HG03457 (cell line): ENCODE results near the gene SLIT3.
A peak's percentile ranks its signal among the peaks of the same experiment; 100 is the strongest.

Source experiments
- ATAC-seq: cut with Tn5 transposase; IDR thresholded peaks from one replicate; pipeline ENCODE4 v1.9.1; 2021; ENCODE audit warnings: moderate number of reproducible peaks; ENCODE audit not compliant: unreplicated experiment

SLIT3 gene

DNA sequence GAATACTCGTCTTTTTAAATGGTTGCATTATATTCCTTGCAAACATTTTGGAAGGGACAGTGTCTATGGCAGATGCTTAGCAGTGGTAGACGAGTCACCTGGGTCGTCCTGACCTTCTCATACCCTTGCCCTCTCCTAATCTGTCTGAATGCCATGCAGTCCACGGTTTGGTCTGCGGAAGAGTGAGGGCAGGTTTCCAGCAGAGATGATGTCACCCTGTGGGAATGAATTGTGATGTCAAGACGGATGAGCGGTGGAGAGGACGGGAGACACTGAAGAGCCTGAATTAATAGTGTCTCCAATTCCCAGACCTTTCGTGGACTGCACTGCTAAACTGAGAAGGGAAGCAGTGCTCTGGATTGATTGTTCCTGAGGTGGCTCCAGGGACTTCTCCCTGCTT lies 392.7 kb downstream of the SLIT3 start:
- ATAC-seq: no peak

DNA sequence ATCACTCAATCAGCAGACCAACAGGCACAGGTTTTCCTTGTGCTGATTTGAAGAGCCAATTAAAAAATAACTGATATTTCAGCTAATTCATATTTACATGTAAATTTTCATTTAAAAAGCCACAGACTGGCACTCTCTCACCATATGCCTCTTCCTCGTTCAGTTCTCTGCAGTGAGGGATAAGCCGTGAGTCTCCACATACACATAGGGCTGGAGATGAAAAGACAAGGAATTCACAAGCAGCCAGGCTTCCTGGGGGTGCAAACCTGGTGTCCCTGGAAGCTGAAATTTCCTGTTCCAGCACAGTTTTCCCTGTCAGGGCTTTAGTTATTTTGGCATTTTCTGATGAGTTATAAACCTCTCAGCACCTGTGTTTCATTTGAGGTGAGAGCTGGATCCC lies 397.9 kb downstream of the SLIT3 start:
- no peak for ATAC-seq

DNA sequence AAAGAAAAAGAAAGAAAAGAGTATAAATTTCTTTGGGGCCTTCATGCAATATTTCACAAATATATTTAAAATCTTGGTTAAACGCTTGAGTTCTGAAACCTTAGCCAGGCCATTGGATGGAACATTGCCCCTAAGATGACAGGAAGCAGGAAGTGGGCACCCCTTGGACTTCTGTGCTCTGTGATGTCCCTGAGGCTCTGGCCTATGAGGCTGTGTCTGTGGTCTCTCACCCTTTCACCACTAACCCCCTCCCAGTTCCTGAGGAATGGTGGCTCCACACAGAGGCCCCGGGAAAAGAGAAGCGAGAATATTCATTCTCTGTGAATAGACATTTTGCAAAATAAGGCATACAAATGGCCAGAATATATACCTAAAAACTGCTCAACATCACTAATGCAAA lies 401.3 kb downstream of the SLIT3 start:
- ATAC-seq: no peak

DNA sequence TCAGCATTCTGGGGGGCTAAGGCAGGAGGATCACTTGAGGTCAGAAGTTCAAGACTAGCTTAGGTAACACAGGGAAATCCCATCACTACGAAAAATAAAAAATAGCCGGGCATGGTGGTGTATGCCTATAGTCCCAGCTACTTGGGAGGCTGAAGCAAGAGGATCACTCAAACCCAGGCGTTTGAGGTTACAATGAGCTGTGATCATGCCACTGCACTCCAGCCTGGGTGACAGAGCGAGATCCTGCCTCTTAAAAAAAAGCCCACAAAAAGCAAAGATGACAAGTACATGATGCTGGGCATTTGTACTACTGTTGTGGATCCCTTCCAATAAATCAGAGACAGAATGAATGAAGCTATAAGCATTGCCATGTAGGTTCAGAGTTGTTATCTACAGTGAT lies 401.7 kb downstream of the SLIT3 start:
- ATAC-seq: no peak

DNA sequence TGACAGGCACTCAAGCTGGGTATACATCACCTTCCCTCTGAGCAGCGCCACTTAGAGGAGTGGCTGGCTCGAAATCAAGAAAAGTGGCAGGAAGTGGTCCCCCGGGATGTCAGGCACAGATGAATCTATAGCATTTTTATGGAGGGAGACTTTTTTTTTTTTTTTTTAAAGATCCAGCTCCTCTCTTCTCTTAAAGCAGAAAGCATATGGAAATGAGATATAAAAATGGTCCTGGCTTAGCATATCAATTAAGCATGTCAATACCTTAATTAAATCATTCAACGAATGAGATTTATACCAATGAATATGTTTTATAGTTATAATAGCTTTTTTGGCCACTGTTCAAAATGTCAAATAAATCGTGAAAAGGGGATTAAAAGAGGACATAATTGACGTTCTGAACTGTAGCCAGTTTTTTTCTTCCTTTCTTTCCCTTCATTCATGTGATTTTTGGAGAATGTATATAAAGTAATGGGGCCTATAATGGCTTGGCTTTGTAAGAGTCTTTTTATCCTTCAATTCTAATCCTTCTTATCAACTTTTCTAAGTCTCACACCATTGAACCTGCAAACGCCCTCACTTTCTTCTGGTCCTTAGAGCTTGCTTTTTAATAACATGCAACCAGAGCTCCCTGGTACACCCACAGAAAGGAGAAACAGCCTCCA lies 402.6 kb downstream of the SLIT3 start:
- ATAC-seq: no peak

DNA sequence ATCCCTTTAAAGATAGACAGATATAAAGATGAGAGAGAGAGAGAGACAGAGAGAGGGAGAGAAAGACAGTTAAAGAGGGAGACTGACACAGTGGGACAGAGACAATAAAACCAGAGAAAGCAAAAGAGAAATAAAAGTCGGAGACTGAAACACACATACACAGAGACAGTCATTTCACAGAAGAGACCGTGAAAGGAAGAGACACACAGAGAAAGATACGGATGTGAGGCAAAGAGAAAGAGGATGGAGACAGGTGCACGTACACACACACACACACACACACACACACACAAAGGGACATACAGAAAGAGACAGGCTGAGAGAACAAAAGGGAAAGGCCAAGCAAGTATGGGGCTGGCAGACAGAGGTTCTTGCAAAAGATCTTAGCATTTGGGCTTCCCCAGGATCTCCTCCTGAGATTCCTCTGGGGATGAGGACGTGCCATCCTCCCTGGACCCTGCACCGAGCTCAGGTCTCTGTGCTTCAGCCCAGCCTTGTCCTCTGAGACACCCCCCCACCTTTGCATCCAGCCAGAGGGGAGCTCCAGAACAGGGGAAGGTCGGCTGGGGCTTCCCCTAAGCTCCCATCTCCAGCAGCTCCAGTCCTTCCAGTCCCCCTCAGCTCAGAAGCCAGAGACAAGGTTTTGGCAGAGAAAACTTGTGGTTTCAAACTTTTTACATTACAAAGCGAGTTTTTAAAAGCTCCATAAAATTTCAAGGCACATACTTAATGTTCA lies 403.4 kb downstream of the SLIT3 start:
- ATAC-seq: no peak

DNA sequence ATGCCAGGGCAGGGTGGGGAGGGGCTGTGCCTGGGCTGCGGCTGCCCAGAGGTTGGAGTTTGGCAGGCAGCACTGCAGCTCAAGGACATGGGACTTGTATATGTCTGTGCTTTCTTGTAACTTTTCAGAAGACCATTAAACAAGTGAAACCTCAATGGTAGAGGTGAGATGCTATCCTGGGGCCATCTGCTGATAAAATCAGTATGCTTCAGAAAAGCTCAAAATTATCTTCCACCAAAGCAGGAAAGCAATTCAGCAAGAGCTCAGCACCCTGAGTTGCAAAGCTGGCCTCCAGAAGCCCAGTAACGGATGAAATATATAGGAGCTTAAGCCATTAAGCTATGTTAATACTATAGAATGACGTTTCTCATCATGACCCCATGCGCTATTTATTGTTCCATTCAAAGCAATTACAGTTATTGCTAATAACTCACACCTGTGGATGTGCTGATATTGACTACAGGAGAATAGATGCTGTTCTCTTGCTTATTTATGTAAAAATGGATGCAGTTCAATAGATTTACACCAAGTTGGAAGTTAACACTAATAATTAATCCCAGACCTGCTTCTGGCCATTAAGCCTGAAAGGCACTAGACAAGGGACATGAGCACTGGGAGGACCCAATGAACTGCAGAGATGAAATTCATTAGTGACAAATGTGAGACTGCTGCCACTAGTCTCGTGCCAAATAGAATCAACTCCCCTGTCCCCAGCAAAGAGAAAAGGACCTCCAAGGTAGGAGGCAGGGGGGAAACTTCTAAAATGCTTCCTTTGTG lies 405.5 kb downstream of the SLIT3 start:
- no peak for ATAC-seq

DNA sequence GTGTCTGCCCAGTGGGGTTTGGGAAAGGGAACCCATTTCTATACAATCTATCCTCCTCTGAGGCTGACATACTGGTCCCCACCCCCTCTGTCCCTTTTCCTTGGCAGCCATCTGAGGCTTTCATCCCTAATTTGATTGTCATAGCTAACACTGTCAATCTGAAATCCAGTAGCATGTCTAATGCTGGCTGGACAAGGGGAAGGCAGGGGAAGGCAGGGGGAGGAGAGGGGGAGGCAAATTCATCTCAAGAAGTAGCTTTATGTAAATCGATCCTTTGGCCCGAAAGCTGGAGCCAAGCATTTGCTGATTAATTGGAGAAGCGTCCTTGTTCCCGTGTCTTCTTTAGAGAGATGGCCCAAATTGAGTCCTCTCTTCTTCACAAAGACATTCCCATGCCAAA lies 407.7 kb downstream of the SLIT3 start:
- no peak for ATAC-seq

DNA sequence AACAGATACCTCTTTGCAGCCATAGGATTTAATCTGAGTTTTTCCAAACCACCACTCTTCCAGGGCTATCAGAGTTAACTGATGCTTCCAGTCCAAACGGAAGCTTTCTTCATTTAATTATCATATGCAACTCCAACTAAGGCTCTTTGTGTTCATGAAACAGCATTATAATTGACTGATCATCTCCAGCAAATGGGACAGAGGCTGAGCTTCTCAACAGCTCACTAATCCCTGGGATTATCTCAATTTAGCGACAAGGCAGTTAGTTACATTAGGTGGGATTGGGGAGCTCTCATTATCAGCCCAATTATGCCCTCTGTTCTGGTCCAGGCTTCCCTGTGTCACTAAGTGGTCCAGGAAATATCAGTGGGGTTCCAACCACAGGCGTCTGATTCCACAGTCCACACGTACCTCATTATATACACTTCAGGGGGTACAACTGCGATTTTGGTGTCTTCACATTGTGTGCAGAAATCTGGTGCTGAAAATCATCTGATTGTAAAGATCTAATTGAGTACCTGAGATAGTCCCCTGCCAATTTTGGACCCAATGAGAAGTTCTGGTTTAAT lies 408.2 kb downstream of the SLIT3 start:
- no peak for ATAC-seq

DNA sequence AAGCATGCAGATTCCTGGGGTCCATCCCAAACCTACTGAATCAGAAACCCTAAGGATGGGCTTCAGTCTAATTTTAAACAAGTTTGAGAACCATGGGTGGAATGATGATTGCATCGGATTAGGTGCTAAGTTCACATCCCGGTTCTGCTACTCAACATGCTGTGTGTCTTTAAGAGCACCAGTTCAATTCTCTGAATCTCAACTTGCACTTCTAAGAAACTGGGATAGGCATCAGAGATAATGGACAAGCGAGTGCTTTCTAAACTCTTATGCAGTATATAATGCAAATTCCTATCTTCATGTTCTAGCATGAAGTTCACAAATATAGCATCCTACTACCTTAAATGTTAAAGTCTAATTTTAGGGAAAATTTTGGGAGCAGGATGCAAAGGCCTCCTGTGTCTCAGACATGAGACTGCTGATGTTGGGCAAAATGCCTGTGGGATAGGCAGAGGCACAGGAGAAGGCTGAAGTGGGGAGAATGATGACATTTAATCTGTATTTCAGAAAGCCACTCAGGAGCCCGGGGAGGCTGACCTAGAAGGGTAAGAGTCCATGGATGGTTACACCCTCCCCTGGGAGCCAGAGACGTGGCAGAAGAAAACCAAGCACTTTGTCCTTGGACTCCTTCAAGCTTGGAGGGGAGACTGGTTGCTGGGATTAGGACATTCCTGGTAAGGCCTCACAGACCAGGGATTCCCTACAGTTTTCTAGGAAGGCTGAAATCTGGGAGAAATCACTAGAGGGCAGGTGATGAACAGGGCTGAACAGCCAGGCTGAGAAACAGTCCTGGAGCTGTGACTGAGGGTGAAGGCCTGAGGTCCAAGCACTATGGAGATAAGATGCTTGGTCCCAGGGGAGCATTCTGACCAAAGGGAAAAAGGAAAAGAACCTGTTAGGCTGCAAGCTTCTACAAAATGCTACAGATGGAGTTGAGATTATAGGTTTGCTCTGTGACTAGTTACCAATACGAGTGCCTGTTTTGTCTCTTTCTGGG lies 409.8 kb downstream of the SLIT3 start:
- no peak for ATAC-seq

DNA sequence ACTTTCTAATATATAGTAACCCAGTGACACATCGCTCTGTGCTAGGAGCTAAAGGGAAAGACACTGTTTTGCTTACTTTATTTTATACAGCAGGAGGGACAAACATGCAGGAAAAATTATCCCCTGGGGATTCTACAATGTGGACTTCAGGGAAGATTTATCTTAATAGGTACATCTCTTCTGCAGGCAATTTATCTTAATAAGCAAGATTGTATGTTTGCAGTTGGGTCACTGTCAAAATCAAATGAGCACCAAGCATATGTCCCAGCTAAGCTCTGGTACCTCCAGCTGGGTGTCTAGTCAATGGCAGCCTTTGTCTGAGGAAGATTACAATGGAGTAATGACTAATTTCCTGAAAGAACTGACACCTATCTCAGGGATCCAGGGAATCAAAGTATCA lies 411.9 kb downstream of the SLIT3 start:
- ATAC-seq: no peak

DNA sequence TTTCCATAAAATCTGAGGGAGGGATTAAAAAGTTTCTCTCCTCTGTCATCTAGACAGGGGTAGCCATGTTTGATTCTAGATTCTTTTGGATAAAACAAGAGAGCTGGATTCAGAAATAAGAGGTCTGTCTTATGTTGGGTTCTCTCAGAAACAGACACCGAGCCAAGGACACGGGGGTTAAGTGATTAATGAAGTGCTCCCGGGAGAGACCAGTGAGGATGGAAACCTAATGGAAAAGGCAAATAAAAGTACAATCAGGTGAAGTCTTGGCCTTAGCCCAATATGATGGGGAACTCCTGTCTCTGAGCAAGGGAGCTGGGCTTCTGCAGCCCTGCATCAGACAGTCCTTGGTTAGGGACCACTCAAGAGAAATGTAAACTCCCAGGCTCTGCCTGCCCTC lies 413.0 kb downstream of the SLIT3 start:
- ATAC-seq: no peak

DNA sequence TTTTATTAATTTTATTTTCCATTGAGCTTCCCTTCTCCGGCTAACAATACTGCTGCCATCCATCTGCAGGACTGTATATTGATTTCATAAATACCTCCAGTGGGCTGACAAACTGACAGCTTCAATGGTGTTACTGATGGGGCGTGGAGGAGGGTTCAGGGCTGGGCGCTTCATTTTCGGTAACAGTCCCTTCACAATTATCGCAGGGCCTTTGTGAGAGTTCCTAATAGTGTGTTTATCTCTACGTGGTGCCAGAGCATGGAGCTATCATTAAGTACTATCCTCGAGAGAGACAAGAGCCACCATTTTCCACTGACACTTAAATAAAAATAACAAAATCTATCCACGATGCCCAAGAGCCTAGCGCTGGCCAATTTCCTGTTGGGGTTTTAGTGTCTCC lies 414.8 kb downstream of the SLIT3 start:
- ATAC-seq: no peak

DNA sequence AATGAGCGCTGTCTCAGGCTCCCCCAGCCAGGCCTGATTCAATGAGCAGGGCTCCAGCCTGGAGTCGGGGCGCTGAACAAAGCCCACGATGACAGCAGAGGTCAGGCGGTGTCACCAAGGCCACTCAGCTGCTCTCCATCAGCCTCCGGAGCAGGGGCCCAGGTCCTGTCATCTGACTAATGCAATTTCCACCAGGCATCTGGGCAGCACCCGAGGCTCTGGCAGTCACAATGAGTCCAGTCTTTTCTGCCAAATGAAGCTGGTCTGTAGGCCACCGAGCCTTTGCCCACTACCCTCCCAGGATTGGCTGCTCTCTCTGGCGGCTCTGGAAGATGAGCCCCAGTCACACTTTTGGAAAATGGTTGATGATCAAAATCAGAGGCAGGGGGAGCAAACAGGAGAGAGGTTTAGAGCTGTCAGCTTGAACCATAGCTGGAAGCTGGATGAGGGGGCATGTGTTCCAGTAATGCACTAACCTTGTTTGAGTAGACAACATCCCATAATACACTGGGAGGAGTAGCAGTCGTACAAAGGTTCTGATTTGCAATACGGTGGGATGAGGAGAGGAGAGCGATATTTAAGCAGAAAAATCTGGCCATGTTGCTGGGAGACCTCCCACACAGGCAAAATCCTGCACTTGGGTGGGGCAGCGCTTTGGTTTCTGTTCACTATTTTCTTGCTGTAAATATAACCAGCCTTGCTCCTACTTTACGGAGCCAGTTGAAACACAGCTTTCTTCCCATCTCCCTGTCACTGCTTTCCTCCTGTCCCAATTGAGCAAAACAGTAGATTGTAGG lies 415.4 kb downstream of the SLIT3 start:
- no peak for ATAC-seq

DNA sequence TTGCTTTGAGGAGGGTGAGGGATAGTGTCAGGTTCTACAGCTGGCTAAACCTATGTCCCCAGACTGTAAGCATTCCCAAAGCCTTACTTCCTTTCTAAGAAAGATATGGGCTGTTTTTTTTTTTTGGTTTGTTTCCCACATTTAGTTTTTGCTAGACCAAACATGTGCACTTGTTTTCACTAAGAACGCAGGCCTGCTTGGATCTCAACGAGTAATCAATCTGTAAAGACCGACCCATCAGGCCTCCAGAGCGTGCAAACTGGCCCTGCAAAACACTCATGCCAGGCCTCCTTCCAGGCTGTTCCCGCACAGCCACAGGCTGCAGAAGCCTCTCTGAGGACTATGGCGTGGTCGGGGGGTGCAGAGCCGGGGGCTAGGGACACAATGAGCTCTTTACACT lies 416.9 kb downstream of the SLIT3 start:
- no peak for ATAC-seq

DNA sequence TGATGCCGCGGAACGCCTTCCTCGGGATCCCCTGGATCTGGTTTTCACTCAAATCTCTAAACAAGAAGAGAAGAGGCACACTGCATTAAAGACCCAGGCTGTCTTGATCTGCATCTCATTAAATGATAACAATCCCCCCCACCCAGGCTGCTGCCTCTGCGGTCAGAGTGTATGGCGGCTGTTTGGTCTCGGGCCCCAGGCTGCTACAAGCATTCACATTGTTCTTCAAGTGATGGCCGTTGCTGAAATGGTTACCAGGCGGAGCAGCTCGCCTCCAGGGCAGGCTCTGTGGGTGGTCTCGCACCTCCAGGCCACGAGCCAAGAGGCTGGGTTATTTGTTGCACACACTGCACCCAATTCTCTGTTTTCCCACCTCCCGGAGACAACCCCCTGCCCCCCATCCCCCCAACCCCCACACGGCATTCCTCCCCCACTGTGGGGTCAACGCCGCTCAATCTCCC lies 417.6 kb downstream of the SLIT3 start:
- ATAC-seq: no peak

DNA sequence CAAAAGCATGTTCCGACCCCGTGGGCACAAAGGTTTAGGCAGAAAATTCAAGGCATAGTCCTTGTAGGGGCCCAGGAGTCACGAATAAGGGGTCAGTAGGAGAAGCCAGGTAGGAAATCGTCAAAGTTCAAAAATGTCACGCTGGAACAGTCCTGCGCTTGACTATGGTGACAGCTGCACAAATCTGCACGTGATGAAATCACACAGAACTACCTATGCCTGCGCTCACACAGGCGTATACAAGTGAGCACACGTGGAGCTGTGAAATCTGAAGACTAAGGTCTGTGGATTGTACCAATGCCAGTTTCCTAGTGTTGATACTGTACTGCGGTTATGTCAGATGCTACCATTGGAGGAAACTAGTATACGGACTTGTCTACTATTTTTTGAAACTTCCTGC lies 418.7 kb downstream of the SLIT3 start:
- ATAC-seq: no peak

DNA sequence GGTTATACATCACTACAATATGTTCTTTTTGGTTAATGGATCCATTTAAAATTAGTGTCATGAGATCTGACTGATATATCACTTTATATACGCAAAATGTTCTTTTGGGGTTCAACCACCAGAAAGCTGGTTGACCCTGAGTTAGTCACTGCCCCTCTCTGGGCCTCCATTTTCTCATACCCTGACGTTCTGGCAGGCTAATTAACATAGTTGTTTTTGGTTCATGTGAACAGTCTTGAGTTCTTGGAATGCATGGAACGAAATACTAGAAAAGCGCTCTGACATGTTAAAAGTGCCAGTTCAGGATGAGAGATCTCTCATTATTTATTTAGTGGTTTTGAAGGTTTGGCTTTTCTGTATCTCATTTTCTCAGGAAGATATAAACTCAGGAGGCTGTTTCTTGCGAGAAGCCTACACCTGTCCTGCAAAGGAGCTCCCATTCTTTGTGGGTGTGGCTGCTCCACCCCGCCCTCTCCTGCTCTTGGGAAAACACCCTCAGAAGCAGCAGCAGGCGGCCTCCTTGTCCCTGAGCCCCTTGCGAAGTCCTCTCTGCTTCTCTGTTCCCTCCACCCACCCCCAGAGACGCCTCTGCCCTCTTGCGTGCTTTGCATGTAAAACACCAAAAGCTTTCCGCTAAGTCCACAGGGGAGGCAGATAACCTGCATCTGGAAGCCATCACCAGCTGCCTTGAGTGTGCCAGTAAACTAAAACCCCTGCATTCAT lies 419.4 kb downstream of the SLIT3 start:
- no peak for ATAC-seq

DNA sequence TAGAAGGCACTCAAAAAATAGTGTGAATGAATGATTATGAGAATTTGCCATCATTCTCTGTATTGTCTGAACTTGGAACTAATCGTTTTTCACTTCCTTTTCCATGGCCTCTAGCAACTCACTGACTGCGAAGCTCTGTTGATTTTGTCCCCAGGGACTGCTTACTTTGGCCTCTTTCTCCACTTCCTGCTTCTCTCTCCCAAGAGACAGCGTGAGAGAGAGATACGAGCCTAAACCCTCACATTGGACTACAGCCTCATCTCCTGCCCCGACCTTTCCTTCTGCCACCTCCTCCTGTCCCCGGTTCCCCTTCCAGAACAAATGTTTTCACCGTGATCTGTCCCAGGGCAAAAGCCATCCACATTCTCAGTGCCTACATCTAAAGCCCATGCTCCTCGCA lies 421.0 kb downstream of the SLIT3 start:
- ATAC-seq: peak; percentile 95
